ENCODE data around the gene LRRC28. TPM values are rescaled to one million over a fixed set of nuclear protein-coding genes. Genes with fewer than 3 reads are reported as not detected.

LRRC28 gene
- total and polyA plus RNA-seq, 2 donors (not counting 1 experiment from before 2014, with no cell fraction given) = 20.1 to 23.8 TPM

GRCh38 chr15:99265541-99266070 is 14.3 kb downstream of the LRRC28 start:
- no peak for DNase-seq (ENCODE audit: low read depth in 2 of 2)

GRCh38 chr15:99267957-99268356 is 16.7 kb downstream of the LRRC28 start:
- Histone ChIP-seq H3K27ac (ENCODE audit: insufficient read depth, low read length) (no peak overlapping the region), H3K79me2 (ENCODE audit: control insufficient read depth, insufficient read depth, low read length) (no peaks in the 10 kb centered on the region), H3K4me3 (replicated peaks in 1 of 4; ENCODE audit: control extremely low read depth in 1 of 4, insufficient read depth in 1 of 4, low read depth in 3 of 4, low read length in 4 of 4) (no peak overlapping the region), H2AFZ (ENCODE audit: low read length) (no peak overlapping the region), H3K9me3 (ENCODE audit: control insufficient read depth, insufficient read depth, low read depth, low read length) (no peaks in the 10 kb centered on the region), H3K27me3 (ENCODE audit: control insufficient read depth, insufficient read depth, low read length) (no peaks in the 10 kb centered on the region), H3K4me2 (ENCODE audit: extremely low read depth, insufficient read depth, low read length) (no peak overlapping the region), H4K20me1 (ENCODE audit: control insufficient read depth, extremely low read depth, insufficient read depth, low read length) (no peaks in the 10 kb centered on the region), H3K36me3 (ENCODE audit: control insufficient read depth, insufficient read depth, low read length) (no peaks in the 10 kb centered on the region), H3K4me1 (ENCODE audit: control insufficient read depth, extremely low read depth, insufficient read depth, low read length) (no peaks in the 10 kb centered on the region), H3K9ac (ENCODE audit: insufficient read depth, low read length) (no peak overlapping the region)
- no peak for DNase-seq (ENCODE audit: low read depth in 2 of 2)
- TF ChIP-seq EZH2 (IDR thresholded peaks at IDR 0.05; ENCODE audit: low read length, missing control alignments) = no peak
- TF ChIP-seq CTCF (conservative IDR thresholded peaks at IDR 0.05 in 1 of 2, IDR thresholded peaks at IDR 0.05 in 1 of 2; ENCODE audit: low read depth in 1 of 2, low read length in 2 of 2) = no peak

More at GRCh38 chr15:99265541-99266070, 14.3 kb downstream of the LRRC28 start:
- no peak overlapping the region for H3K9ac ChIP-seq (ENCODE audit: insufficient read depth, low read length)
- H3K4me3 ChIP-seq (replicated peaks in 1 of 4; ENCODE audit: control extremely low read depth in 1 of 4, insufficient read depth in 1 of 4, low read depth in 3 of 4, low read length in 4 of 4) = no peak overlapping the region
- TF ChIP-seq CTCF (conservative IDR thresholded peaks at IDR 0.05 in 1 of 2, IDR thresholded peaks at IDR 0.05 in 1 of 2; ENCODE audit: low read depth in 1 of 2, low read length in 2 of 2) (no peak), EZH2 (IDR thresholded peaks at IDR 0.05; ENCODE audit: low read length, missing control alignments) (no peak)
- H3K4me1 ChIP-seq (ENCODE audit: control insufficient read depth, extremely low read depth, insufficient read depth, low read length) = no peaks in the 10 kb centered on the region
- H3K27me3 ChIP-seq (ENCODE audit: control insufficient read depth, insufficient read depth, low read length) = no peaks in the 10 kb centered on the region
- no peak overlapping the region for H3K27ac ChIP-seq (ENCODE audit: insufficient read depth, low read length)
- no peak overlapping the region for H3K4me2 ChIP-seq (ENCODE audit: extremely low read depth, insufficient read depth, low read length)
- no peaks in the 10 kb centered on the region for H4K20me1 ChIP-seq (ENCODE audit: control insufficient read depth, extremely low read depth, insufficient read depth, low read length)
- no peak overlapping the region for H2AFZ ChIP-seq (ENCODE audit: low read length)
- H3K9me3 ChIP-seq (ENCODE audit: control insufficient read depth, insufficient read depth, low read depth, low read length) = no peaks in the 10 kb centered on the region
- H3K79me2 ChIP-seq (ENCODE audit: control insufficient read depth, insufficient read depth, low read length) = no peaks in the 10 kb centered on the region
- no peaks in the 10 kb centered on the region for H3K36me3 ChIP-seq (ENCODE audit: control insufficient read depth, insufficient read depth, low read length)

GRCh38 chr15:99268431-99268830 is 17.1 kb downstream of the LRRC28 start:
- Histone ChIP-seq H2AFZ (ENCODE audit: low read length) (no peak overlapping the region), H3K27ac (ENCODE audit: insufficient read depth, low read length) (no peak overlapping the region), H3K4me1 (ENCODE audit: control insufficient read depth, extremely low read depth, insufficient read depth, low read length) (no peaks in the 10 kb centered on the region), H3K9ac (ENCODE audit: insufficient read depth, low read length) (no peak overlapping the region), H3K36me3 (ENCODE audit: control insufficient read depth, insufficient read depth, low read length) (no peaks in the 10 kb centered on the region), H3K79me2 (ENCODE audit: control insufficient read depth, insufficient read depth, low read length) (no peaks in the 10 kb centered on the region), H3K4me3 (replicated peaks in 1 of 4; ENCODE audit: control extremely low read depth in 1 of 4, insufficient read depth in 1 of 4, low read depth in 3 of 4, low read length in 4 of 4) (no peak overlapping the region), H4K20me1 (ENCODE audit: control insufficient read depth, extremely low read depth, insufficient read depth, low read length) (no peaks in the 10 kb centered on the region), H3K27me3 (ENCODE audit: control insufficient read depth, insufficient read depth, low read length) (no peaks in the 10 kb centered on the region), H3K4me2 (ENCODE audit: extremely low read depth, insufficient read depth, low read length) (no peak overlapping the region), H3K9me3 (ENCODE audit: control insufficient read depth, insufficient read depth, low read depth, low read length) (no peaks in the 10 kb centered on the region)
- no peak for DNase-seq (ENCODE audit: low read depth in 2 of 2)
- TF ChIP-seq EZH2 (IDR thresholded peaks at IDR 0.05; ENCODE audit: low read length, missing control alignments) = no peak
- TF ChIP-seq CTCF (conservative IDR thresholded peaks at IDR 0.05 in 1 of 2, IDR thresholded peaks at IDR 0.05 in 1 of 2; ENCODE audit: low read depth in 1 of 2, low read length in 2 of 2) = no peak
